Measurements from ENCODE around the gene CRTAP. TPM values are rescaled to one million over a fixed set of nuclear protein-coding genes. Genes with fewer than 3 reads are reported as not detected.

Gene CRTAP
- total and polyA plus RNA-seq, 2 of the 13 experiments (the other 11 are each of a cell fraction or from before 2014, with no cell fraction given) = 54.2 to 119 TPM

DNA sequence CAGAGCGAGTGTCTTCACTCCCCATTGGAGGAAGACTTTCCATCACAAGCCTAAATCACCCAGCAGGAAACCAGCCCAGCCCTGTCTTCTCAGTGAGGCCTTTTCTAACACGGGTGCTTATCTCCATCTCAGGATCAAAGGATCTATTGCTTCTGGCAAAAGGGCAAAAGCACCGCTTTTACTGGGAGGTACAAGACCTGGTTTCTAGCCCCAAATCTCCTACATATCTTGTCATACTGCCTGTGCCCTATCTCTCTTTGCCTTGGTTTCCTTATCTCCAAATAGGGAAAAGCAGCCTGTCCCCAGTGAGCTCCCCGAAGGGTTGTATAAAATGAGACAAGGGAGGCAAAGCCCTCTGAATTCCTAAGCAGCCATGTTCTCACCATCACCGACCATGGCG, 22.1 kb upstream of the CRTAP start:
- Histone ChIP-seq H4K20me1 (ENCODE audit: insufficient read depth, low read length) (no peaks in the 10 kb centered on the region; the same call in 1 of the 2 replicates), H3K9me3 (ENCODE audit: low read length) (no peaks in the 10 kb centered on the region), H3K4me1 (ENCODE audit: insufficient read depth, low read length) (peaks cover 10% of the 10 kb centered on the region), H2AFZ (ENCODE audit: low read length) (no peak overlapping the region), H3K27me3 (ENCODE audit: control insufficient read depth in 1 of 2, insufficient read depth in 2 of 2, low read length in 2 of 2) (no peaks in the 10 kb centered on the region; a peak in 1 of 5 replicates), H3K9ac (ENCODE audit: insufficient read depth, low read depth, low read length) (no peak overlapping the region), H3K4me2 (ENCODE audit: low read depth, low read length) (no peak overlapping the region), H3K36me3 (replicated peaks in 1 of 2; ENCODE audit: control insufficient read depth in 1 of 2, insufficient read depth in 2 of 2, low read length in 2 of 2) (peaks cover 6 to 35% of the 10 kb centered on the region in 2 experiments; a peak in 4 of 5 replicates), H3K79me2 (ENCODE audit: insufficient read depth, low read length) (peaks cover 77% of the 10 kb centered on the region), H3K27ac (ENCODE audit: extremely low read length, insufficient read depth, low read length) (no peak overlapping the region), H3K4me3 (replicated peaks in 1 of 3; ENCODE audit: insufficient read depth in 1 of 3, low read depth in 2 of 3, low read length in 3 of 3) (no peak overlapping the region)
- ChIA-PET POLR2A (no interaction called here), CTCF (ENCODE audit: low intra/inter-chr PET ratio, low total read pairs) (no interaction called here)
- intact Hi-C loops (cut with micrococcal nuclease; ENCODE audit: unreplicated experiment) (no loop called here), in situ Hi-C loops (cut with HindIII; ENCODE audit: extremely low pct_ligation_motif_present, low pct_unique_long_range_greater_than_20kb) (loop anchor here (25.0 kb wide), 1 partner anchor 354 kb away; no protein-coding TSS in a partner anchor)
- TF ChIP-seq AKAP8 (CRISPR knock-in tag; IDR thresholded peaks at IDR 0.05) = no peak
- no peak for TF ChIP-seq BHLHE40 (IDR thresholded peaks at IDR 0.05; ENCODE audit: low read length)
- no peak for TF ChIP-seq ATF7-NPFF (CRISPR knock-in tag; IDR thresholded peaks at IDR 0.05; ENCODE audit: low read depth)
- TF ChIP-seq ZNF674 (CRISPR knock-in tag; IDR thresholded peaks at IDR 0.05; ENCODE audit: low read depth) = no peak
- TF ChIP-seq ATF1 (CRISPR knock-in tag; IDR thresholded peaks at IDR 0.05) = no peak
- TF ChIP-seq RBAK (CRISPR knock-in tag; IDR thresholded peaks at IDR 0.05) = no peak
- TF ChIP-seq, protein P1, sequence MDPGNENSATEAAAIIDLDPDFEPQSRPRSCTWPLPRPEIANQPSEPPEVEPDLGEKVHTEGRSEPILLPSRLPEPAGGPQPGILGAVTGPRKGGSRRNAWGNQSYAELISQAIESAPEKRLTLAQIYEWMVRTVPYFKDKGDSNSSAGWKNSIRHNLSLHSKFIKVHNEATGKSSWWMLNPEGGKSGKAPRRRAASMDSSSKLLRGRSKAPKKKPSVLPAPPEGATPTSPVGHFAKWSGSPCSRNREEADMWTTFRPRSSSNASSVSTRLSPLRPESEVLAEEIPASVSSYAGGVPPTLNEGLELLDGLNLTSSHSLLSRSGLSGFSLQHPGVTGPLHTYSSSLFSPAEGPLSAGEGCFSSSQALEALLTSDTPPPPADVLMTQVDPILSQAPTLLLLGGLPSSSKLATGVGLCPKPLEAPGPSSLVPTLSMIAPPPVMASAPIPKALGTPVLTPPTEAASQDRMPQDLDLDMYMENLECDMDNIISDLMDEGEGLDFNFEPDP (CRISPR knock-in tag; conservative IDR thresholded peaks at IDR 0.05) = no peak
- TF ChIP-seq MED8 (CRISPR knock-in tag; IDR thresholded peaks at IDR 0.05; ENCODE audit: insufficient replicate concordance) = no peak
- no peak for TF ChIP-seq MTF2 (CRISPR knock-in tag; IDR thresholded peaks at IDR 0.05; ENCODE audit: borderline replicate concordance)
- no peak for TF ChIP-seq HOXD1 (CRISPR knock-in tag; IDR thresholded peaks at IDR 0.05)
- TF ChIP-seq, protein P2, sequence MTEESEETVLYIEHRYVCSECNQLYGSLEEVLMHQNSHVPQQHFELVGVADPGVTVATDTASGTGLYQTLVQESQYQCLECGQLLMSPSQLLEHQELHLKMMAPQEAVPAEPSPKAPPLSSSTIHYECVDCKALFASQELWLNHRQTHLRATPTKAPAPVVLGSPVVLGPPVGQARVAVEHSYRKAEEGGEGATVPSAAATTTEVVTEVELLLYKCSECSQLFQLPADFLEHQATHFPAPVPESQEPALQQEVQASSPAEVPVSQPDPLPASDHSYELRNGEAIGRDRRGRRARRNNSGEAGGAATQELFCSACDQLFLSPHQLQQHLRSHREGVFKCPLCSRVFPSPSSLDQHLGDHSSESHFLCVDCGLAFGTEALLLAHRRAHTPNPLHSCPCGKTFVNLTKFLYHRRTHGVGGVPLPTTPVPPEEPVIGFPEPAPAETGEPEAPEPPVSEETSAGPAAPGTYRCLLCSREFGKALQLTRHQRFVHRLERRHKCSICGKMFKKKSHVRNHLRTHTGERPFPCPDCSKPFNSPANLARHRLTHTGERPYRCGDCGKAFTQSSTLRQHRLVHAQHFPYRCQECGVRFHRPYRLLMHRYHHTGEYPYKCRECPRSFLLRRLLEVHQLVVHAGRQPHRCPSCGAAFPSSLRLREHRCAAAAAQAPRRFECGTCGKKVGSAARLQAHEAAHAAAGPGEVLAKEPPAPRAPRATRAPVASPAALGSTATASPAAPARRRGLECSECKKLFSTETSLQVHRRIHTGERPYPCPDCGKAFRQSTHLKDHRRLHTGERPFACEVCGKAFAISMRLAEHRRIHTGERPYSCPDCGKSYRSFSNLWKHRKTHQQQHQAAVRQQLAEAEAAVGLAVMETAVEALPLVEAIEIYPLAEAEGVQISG (CRISPR knock-in tag; IDR thresholded peaks at IDR 0.05) = no peak
- TF ChIP-seq, protein P3, sequence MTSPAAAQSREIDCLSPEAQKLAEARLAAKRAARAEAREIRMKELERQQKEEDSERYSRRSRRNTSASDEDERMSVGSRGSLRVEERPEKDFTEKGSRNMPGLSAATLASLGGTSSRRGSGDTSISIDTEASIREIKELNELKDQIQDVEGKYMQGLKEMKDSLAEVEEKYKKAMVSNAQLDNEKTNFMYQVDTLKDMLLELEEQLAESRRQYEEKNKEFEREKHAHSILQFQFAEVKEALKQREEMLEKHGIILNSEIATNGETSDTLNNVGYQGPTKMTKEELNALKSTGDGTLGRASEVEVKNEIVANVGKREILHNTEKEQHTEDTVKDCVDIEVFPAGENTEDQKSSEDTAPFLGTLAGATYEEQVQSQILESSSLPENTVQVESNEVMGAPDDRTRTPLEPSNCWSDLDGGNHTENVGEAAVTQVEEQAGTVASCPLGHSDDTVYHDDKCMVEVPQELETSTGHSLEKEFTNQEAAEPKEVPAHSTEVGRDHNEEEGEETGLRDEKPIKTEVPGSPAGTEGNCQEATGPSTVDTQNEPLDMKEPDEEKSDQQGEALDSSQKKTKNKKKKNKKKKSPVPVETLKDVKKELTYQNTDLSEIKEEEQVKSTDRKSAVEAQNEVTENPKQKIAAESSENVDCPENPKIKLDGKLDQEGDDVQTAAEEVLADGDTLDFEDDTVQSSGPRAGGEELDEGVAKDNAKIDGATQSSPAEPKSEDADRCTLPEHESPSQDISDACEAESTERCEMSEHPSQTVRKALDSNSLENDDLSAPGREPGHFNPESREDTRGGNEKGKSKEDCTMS (CRISPR knock-in tag; conservative IDR thresholded peaks at IDR 0.05) = no peak
- no peak for TF ChIP-seq SRY (CRISPR knock-in tag; IDR thresholded peaks at IDR 0.05)
- no peak for ATAC-seq
- FAIRE-seq = no peak
- no TSS peak for BruUV-seq (replicated peaks)
- WGBS (ENCODE audit: low lambda C conversion rate) = 94% methylated on average over 6 of the region's 6 CpGs
- no peak for DNase-seq (ENCODE audit: low spot score)

All from HepG2 (cell line).